KBM-7 (cell line): ENCODE measurements around the gene BNC2.
A peak's percentile ranks its signal among the peaks of the same experiment; 100 is the strongest.

Source experiments
- DNase-seq: peaks from one replicate; pipeline ENCODE4 v3.0.0-alpha.2; 2015
- in situ Hi-C: fragments of 300-500 bp; cut with MboI; formaldehyde crosslinking; loops from 2 replicates; pipeline ENCODE4 v1.14.3; 2020; ENCODE audit warnings: low sequenced_read_pairs, low pct_unique_long_range_greater_than_20kb, mixed read lengths

Gene BNC2

DNA sequence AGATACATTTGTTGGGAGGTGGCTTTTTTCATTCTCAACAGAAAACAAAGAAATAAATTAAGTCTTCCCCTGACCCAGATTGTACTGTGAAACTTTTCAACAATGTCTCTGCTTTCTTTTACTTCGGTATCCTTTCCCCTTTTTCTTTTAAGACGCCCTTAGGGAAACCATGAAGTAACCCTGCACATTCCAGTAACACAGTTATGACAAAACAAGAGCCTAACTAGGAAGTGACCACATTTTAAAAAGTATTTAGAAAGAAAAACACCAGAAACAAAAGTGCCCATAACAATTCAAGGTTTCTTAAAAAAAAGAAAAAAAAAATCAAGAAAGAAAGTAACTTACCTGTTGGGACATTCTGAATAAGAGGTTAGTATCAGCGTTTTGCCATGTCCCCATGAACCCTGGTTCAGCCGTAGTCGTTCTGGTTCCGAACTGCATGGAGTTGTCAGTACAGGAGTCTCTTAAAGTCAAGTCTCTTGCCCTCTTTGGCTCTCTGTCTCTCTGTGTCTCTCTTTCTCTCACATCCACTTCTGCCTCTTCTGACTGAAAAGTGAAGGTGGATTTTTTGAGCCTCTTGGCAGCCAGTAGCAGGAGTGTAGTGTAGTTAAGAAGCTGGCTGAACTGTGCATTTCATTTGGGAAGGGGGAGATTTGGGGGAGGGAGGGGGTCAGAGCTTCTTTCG, 142.9 kb downstream of the BNC2 start:
- in situ Hi-C loops, result no loop called here
- DNase-seq, result no peak

DNA sequence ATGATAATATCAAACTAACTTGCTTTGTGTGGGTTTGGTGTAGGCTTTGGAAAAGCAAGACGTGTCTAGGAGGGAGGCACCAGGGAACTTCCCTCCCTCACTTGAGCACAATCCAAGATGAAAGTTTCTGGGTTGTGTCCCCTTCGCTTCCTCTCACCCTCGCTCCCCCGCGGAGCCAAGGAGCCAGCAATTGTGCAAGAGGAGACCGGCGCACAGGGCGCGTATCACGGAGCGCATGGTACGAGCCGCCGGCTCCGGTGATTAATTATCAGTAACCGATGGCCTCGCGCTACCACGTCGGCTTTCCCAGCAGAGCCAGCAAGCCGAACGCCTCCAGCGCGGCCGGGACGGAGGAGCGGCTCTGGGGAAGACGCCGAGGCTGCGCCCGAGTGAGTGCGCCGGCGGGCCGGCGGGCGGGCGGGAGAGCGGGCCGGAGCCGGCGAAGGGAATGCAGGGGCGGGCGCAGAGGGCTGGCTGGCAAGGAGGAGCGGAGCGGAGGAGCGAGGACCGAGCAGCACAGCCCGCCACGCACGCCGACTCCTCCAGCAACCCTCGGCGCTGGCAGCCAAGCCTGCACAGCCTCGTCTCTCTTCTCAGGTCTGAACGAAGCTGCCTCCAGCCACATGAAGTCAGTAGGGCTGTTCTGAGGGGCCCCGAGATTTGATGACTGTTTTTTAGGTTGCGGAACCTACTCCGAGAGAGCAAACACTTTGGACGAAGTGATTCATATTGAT, 143.6 kb downstream of the BNC2 start:
- DNase-seq, result peak; percentile 5
- in situ Hi-C loops, result no loop called here

DNA sequence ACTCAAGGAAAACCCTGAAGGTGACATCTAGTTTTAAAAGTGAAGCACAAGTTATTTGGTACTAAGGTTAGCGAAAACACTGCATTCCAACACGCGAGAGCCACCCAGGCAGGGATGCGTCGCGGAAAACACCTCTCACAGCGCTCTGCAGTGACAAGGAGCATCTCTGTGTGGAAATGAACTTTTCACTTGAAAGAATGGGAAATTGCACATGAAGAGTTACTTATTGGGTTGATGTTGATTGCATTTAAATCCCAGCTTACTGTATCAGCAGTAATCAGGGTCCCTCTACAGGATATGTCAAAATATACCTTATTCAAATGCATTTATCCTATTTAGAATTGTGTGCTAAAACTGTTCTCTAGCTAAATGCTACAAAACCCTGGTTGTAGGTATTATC, 144.4 kb downstream of the BNC2 start:
- DNase-seq, result no peak
- in situ Hi-C loops, result no loop called here

DNA sequence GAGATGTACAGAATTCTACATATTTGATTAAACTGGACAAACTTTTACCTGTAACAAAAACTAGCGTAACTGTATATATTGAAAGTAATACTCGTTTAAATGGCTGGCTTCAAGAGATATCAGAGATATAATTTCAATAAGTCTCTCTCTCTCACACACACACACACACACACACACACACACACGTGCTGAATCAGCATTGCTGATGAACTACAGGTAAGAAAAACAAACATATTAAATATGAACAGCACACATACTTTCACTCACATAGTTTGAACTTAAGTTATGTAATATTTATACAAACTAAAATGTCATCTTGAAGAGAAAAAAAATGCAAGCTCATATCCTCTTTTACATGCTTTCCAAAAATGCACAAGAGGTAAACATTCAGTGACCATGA, 145.4 kb downstream of the BNC2 start:
- in situ Hi-C loops, result no loop called here
- DNase-seq, result no peak

DNA sequence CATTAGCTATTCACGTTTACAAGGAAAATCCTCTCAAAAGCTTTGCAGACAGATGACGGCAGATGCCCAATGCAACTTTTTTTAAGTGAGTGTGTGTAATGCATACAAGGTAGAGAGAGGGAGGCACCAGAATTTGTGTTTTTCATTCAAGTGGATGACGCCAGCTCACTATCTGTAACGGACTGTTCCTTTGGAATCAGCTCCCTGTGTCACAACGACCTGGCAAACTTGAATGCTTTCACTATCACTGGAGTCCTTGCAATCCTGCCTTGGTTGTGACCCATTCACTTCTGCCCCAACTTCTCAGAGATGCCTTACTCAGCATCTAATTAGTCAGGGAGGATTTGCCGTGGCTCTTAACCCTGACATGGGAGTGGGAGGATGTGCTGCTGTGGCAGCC, 148.5 kb downstream of the BNC2 start:
- in situ Hi-C loops, result no loop called here
- DNase-seq, result no peak

DNA sequence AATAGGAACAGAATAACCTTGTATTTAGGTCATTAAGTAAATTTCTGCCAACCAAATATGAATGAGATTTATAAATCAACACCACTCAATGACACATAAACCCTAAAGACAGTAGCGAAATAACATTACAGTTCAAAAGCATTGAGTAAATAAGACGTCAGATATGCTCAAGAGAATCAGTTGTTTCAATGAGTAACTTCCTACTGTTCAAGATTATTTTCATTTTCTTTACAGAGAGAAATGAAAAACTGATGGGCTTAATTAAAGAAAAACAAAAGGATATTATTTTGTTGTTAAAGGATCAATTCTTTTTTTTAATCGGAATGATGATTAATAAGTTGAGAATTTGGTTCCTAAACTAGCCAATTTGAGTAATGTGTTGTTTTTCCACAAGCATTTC, 150.1 kb downstream of the BNC2 start:
- in situ Hi-C loops, result no loop called here

DNA sequence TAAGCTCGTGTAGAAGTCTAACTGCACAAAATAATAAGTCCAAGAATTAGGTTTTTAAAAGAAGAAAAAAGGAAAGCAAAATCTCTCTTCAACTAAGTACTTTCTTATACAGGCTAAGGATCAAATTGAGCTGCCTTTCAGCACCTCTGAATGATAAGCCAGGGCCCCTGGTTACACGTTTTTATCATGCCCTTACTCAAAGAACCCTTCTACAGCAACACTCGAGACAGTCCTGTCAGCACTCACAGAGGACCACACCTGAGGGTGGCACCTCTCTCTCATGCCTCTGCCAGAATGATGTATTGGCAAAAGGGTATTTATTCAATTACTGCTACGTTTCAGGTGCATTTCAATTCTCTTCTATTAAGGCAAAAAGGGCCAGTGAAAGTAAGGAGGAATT, 150.5 kb downstream of the BNC2 start:
- DNase-seq, result no peak
- in situ Hi-C loops, result no loop called here

More for the DNA sequence above, 150.1 kb downstream of the BNC2 start:
- no peak for DNase-seq

DNA sequence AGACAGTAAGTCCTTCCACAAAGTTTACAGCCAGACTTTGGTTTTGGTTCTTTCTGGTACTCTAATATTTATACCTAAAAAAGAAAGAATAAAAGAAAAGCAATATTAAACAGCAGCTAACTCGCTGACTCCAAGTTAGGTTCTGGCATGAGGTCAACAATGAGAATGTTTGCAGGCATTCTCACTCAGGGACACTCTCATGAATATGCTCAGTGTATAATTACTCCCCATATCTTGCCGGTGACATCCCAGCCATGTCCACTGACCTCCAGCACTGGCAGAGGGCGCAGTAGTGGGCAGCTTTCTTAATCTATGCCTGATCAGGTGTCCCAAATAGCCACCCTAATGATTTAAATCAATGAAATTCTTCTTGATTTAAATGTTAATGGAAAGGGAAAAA, 151.5 kb downstream of the BNC2 start:
- no peak for DNase-seq
- in situ Hi-C loops, result no loop called here

DNA sequence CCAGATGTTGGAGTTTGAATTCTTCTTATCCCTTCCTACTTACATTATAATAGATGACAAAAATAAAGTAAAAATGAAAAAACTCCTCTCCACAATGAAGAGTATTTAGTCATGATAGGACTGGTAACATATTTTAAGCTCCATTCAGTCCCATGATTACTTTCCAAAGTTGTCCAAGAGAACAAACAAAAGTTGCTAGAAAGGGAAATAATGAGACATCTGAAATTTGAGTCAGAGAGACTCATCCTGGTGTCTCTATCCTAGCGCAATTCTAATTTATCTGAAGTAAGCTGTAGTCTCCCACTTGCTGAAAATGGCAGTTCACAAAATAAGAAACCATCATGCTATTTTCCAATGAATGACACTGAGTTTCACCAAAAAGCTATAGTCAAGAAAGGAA, 152.2 kb downstream of the BNC2 start:
- in situ Hi-C loops, result no loop called here
- DNase-seq, result no peak

DNA sequence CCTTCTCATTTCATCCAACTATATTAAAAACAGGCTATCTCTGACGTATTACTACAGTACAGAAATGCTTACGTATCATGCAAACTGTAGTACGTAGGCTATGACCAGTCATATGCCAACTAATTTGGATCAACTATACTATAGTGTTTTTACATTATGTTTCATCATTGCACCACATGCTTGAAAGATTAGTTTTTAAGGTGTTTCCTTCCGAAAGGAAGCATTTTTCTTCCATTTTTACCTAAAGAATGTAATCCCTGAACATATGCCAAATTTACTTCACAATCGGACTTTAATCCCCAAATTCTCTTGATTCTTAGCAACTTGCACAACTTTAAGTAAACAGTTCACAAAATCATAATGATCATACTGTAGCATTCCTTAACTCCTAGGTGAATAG, 153.9 kb downstream of the BNC2 start:
- in situ Hi-C loops, result no loop called here
- no peak for DNase-seq

DNA sequence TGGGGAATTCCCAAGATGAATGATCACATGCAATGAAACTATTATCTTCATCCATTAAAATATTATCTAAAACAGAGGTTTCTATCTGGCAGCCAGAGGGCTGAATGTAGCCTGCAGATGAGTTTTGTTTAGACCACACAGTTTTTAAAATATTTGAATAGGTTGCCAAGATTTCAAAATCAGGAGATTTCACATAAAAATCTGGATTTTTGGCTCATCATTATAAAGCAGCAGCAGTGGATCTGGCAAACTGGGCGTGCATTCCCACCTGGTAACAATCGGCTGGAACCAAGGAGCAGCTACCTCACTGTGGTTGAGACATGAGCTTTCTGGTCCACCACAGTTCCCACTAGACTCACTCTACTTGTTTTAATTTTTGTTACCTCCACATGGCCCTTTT, 155.1 kb downstream of the BNC2 start:
- DNase-seq, result no peak
- in situ Hi-C loops, result no loop called here

DNA sequence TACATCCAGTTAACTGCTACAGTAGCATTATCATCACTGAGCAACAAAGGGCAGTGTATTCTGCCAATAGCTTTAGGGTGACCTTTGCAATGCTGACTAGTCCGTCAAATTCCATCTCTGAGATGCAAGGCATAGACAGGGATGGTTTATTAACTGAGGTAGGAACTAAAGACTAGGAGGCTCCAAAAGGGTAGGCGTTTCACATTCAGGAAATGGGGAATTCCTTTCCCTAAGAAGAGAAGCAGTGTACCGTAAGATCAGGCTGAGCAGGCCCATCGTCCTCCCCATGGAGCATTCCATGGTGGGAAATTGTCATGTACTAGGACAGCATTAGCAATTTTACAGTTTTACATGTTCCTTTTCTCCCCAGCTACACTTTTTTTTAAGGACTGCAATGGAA, 157.7 kb downstream of the BNC2 start:
- no peak for DNase-seq
- in situ Hi-C loops, result no loop called here

DNA sequence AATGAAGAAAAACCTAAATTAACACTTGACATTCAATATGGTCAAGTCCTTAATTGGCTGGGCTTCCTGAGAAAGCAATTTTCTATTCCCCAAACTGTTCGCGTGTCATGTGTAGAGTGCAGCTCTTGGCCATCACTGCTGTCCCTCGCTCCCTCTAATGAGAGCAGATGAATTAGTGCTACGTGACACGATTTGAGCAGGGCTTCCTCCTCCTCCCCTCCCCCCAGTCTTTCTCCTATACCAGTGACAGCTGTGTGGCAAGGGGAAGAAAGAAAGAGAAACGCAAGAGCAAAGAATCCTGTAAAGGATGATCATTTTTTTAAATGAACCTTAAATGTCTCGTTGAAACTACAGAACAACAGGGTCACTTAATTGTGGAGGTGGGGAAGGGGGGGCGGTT, 159.6 kb downstream of the BNC2 start:
- DNase-seq, result no peak
- in situ Hi-C loops, result no loop called here

DNA sequence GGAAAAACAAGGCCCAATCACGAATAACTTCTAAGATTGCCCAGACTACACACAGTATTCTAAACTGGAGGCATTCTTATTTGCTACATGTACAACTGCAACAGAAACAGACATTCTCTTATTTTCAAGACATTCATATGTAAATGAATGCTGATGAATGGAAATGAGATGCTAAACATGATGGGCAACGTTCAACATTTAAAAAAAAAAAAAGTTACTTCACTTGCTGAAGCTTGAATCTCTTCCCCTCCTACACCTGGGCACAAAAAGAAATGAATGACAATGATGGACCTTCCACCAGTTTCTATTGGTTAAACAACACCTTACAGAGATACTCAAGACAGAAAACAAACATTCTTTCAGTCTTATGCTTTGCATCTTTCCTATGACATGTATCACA, 160.5 kb downstream of the BNC2 start:
- in situ Hi-C loops, result no loop called here
- DNase-seq, result no peak

DNA sequence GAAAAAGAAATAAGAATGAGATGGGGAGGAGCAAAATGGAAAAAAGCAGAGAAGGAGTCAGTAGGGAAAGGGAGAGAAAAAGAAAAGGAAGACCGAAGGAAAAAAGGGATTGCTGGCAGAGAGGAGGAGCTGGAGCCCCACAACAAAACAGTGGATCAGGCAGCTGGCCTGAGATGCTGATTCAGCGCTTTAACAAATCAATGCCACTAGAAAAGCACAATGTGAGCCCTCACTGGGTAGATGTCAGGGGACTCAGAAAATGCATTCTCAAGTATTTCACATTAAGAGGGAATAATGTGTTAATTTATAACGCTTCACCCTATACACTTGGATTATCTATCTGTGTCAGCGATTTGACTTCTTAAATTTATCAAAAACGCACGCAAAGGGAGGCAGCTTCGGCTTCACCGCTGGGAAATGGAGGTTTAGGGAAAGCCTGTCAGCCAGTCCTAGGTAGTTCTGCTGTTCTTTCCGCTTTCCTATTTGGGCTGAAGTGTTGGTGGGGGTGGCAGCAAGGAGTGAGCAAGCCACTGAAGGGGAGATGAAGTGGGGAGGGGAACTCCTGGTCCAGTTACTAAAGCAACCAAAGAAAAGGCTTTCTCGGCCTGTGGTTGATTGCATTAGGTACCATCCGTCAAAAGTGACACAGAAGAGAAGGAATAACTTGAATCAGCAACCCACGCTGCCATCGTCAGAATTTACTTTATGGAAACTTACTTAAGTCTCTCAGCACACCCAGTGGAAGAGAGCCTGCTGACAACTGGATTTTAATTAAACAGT, 161.6 kb downstream of the BNC2 start:
- in situ Hi-C loops, result no loop called here
- DNase-seq, result no peak

DNA sequence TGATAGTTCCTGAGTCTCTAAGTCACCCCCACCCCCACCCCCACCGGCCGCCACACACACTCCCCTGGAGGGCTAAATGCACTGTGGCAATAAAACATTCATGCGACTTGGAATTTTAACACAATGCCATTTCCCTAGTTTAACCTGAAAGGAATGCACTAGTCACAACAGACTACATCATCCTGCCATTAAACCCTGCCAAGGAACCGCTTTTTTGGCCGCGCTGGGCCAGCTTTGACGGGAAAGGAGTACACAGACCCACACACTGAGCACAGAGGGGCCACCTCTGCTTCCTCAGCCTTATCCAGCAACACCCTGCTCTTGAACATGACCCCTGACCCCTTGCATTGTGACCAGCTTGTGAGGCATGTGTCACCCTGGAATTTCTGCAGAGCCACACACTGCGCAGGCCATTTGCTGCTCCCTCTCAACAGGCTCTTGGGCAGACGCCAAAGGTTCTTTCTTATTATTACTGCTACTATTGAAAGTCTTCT, 165.3 kb downstream of the BNC2 start:
- no peak for DNase-seq
- in situ Hi-C loops, result no loop called here

DNA sequence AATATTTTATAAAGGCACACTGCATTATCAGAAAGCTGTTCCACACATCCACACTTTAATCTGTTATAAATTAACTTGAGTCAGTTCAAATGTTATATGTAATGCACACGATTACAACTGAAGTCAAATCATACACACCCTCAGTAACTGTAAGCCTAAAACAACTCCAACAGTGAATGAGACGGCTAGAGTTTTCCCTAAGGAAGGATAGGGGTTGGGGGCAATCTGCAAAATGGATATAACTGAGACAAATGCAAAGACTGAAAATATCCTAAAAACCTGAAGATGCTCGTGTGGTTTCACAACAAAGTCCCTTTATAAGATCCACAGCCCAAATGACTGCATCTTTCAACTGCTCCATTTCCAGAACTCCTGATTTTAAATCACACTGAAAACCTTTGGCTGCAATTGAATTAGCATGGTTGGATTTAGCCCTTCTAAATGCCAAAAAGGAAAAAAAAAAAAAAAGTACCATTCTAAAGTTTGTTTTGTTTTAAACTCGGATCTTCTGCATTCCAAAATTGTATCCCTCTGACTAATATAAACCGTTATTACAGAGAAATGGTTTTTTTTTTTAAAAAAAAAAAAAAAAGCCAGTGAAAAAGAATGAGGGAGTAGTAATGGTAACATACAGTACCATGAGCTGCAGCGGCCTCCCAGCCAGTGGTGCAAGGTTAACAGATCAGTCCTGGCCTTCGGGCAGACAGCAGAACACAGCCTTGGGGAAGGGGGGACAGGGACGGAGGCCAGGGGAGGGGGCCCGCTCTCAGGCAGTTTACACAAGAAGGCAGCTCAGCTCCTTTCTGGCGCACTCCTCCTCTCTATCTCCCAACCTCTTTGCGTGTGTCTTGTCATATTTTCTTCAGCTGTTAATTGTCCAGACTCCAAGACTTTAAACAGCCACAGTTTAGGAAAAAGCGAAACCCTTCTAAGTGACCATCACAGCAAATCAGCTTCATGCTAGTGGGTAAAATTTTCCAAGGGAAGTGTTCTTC, 166.1 kb downstream of the BNC2 start:
- DNase-seq, result no peak
- in situ Hi-C loops, result no loop called here

DNA sequence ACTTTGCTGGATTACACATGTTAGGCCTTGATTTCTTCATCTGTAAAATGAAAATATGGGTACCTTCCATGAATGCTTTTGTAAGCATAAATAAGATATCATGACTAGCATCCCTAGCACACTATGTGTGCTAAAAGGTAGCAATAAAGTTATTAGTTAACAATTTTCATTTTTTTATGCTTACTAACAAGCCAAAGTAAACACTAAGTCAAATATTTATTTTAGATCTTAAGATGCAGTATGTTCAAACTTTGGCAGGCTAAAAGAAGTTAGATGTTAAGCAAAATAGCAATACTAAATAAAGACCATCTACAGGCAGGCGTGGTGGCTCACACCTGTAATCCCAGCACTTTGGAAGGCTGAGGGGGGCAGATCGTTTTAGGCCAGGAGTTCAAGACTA, 169.1 kb downstream of the BNC2 start:
- in situ Hi-C loops, result no loop called here
- no peak for DNase-seq

DNA sequence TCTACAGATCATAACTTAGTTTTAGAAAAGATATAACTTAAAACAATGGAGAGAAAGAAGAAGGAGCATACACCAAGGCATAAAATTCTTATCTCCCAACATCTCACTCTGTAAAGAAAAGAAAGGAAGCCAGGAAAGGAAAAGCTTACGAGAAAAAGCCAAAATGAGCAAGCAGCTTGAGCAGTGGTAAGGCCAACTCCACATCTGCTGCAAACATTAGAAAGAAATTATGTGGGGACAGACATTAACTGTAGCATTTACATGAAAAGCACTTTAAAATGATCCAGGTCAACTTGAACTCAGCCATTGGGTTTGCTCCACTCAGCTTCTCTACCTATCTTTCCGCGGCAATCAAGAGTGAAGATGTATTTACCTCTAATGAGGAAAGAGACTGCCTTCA, 176.9 kb downstream of the BNC2 start:
- in situ Hi-C loops, result no loop called here
- no peak for DNase-seq
